Measurements from ENCODE around the gene CCDC93.

- TF ChIP-seq POLR2A (IDR thresholded peaks at IDR 0.05; ENCODE audit: borderline replicate concordance, extremely low read depth, insufficient read depth, insufficient read length) (peak; percentile 53), MAX (IDR thresholded peaks at IDR 0.05) (no peak; the same call in 1 of the 2 replicates), EZH2phosphoT487 (IDR thresholded peaks at IDR 0.05; ENCODE audit: borderline replicate concordance) (no peak), JUND (IDR thresholded peaks at IDR 0.05) (no peak), RAD21 (IDR thresholded peaks at IDR 0.05; ENCODE audit: low read depth) (no peak)
Measured at GRCh38 chr2:118013724-118014491, at the start of gene CCDC93.
